Neuronal stem cell (in vitro differentiated cells): Measurements from ENCODE around the gene AFAP1.

Experiments used
- DNase-seq: peaks from one replicate; pipeline ENCODE4 v3.0.0-alpha.2; 2013; ENCODE audit warnings: low spot score
- H2AFZ ChIP-seq: one replicate; pipeline ENCODE4 v1.6.1; 2013; ENCODE audit warnings: mild to moderate bottlenecking, low read length, inconsistent platforms
- H2AK5ac ChIP-seq: 2 replicates; pipeline ENCODE4 v1.6.1; 2013; ENCODE audit warnings: low read depth, mild to moderate bottlenecking, inconsistent platforms, low read length, moderate library complexity, mixed read lengths
- H2BK120ac ChIP-seq: 2 replicates; pipeline ENCODE4 v1.6.1; 2013; ENCODE audit warnings: low read depth, mild to moderate bottlenecking, inconsistent platforms, low read length, moderate library complexity, mixed read lengths
- H2BK12ac ChIP-seq: one replicate; pipeline ENCODE4 v1.6.1; 2013; ENCODE audit warnings: low read length, inconsistent platforms
- H2BK15ac ChIP-seq: 2 replicates; pipeline ENCODE4 v1.6.1; 2013; ENCODE audit warnings: mild to moderate bottlenecking, low read length, inconsistent platforms, mixed read lengths
- H2BK5ac ChIP-seq: one replicate; pipeline ENCODE4 v1.6.1; 2013; ENCODE audit warnings: inconsistent platforms, mild to moderate bottlenecking, low read length, moderate library complexity
- H3K14ac ChIP-seq: one replicate; pipeline ENCODE4 v1.6.1; 2013; ENCODE audit warnings: low read length, inconsistent platforms
- H3K18ac ChIP-seq: 2 replicates; pipeline ENCODE4 v1.6.1; 2013; ENCODE audit warnings: low read length, inconsistent platforms
- H3K23ac ChIP-seq: 2 replicates; pipeline ENCODE4 v1.6.1; 2013; ENCODE audit warnings: low read depth, mild to moderate bottlenecking, mixed read lengths, low read length, inconsistent platforms; ENCODE audit not compliant: poor library complexity
- H3K27ac ChIP-seq: replicated peaks from 3 replicates; pipeline ENCODE4 v1.5.1; 2013; ENCODE audit warnings: low read length, inconsistent platforms
- H3K27me3 ChIP-seq, 3 experiments: 2 replicates each; pipeline ENCODE4 v1.6.1; 2013; ENCODE audit warnings: low read length in 3 of 3, mild to moderate bottlenecking in 2 of 3, inconsistent platforms in 1 of 3, low read depth in 1 of 3, mixed read lengths in 1 of 3, moderate library complexity in 1 of 3; ENCODE audit not compliant: control insufficient read depth in 3 of 3, insufficient read depth in 3 of 3
- H3K36me3 ChIP-seq, 2 donors: replicated peaks in 1 of 2; 2 replicates each; pipeline ENCODE4 v1.6.1; 2013; ENCODE audit warnings: low read length in 2 of 2; ENCODE audit not compliant: control insufficient read depth in 2 of 2, insufficient read depth in 2 of 2
- H3K4ac ChIP-seq: 2 replicates; pipeline ENCODE4 v1.6.1; 2013; ENCODE audit warnings: inconsistent platforms, mild to moderate bottlenecking, low read length, moderate library complexity
- H3K4me1 ChIP-seq, 2 donors: 1 replicate in 1 of 2; 2 replicates in 1 of 2; pipeline ENCODE4 v1.6.1; 2013; ENCODE audit warnings: low read length in 2 of 2, low read depth in 1 of 2; ENCODE audit not compliant: control insufficient read depth in 2 of 2, insufficient read depth in 1 of 2
- H3K4me2 ChIP-seq: one replicate; pipeline ENCODE4 v1.6.1; 2013; ENCODE audit warnings: mild to moderate bottlenecking, low read length, inconsistent platforms; ENCODE audit not compliant: insufficient read depth, poor library complexity, severe bottlenecking
- H3K4me3 ChIP-seq, 2 donors: 2 replicates each; pipeline ENCODE4 v1.5.1; 2013; ENCODE audit warnings: low read length in 2 of 2, mild to moderate bottlenecking in 2 of 2, inconsistent platforms in 1 of 2, moderate library complexity in 1 of 2
- H3K79me1 ChIP-seq: one replicate; pipeline ENCODE4 v1.6.1; 2013; ENCODE audit warnings: low read depth, mild to moderate bottlenecking, inconsistent platforms, low read length, moderate library complexity
- H3K9ac ChIP-seq: one replicate; pipeline ENCODE4 v1.6.1; 2013; ENCODE audit warnings: mild to moderate bottlenecking, low read depth, low read length, inconsistent platforms; ENCODE audit not compliant: poor library complexity
- H3K9me3 ChIP-seq, 2 donors: replicated peaks in 1 of 2; 2 replicates each; pipeline versions ENCODE3 to v1.6.1; 2013; ENCODE audit warnings: low read length in 2 of 2, mild to moderate bottlenecking in 2 of 2, inconsistent platforms in 1 of 2, low read depth in 1 of 2, mixed read lengths in 1 of 2, moderate library complexity in 1 of 2; ENCODE audit not compliant: control insufficient read depth in 2 of 2, insufficient read depth in 1 of 2
- H4K8ac ChIP-seq: one replicate; pipeline ENCODE4 v1.6.1; 2013; ENCODE audit warnings: low read depth, mild to moderate bottlenecking, inconsistent platforms, low read length, moderate library complexity
- H4K91ac ChIP-seq: one replicate; pipeline ENCODE4 v1.6.1; 2013; ENCODE audit warnings: low read length, low read depth, mild to moderate bottlenecking, inconsistent platforms; ENCODE audit not compliant: poor library complexity
- WGBS, 2 donors: extraction: QIAGEN DNeasy Blood & Tissue Kit; methylation state at CpG; one replicate each; pipeline ENCODE4 v1.1.7; 2013; ENCODE audit warnings: missing lambda C conversion rate in 2 of 2, mixed read lengths in 1 of 2; ENCODE audit not compliant: insufficient read length in 2 of 2, insufficient replicate concordance in 1 of 2; ENCODE audit errors: extremely low coverage in 2 of 2; 5-methylcytosine and 5-hydroxymethylcytosine counted together

Gene AFAP1

DNA sequence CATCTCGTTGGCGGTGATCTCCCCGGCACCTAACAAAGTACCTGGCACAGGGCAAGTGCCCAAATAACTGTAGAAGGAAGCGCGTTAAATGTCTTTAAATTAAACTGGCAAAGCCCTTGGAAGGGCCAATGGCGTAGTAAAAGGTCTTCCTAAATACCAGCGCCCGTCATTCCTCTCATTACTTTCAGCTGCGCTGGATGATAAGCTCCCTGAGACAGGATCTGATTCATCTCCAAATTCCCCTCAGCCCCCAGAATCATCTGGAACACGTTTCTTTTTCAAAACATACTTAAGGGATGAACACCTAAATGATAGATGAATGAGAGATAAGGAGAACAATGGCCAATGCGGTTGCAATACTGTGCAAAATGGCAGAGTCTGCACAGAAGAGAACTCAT is 95.1 kb downstream of the AFAP1 start:
- Histone ChIP-seq H4K91ac (no peak overlapping the region), H3K23ac (no peak overlapping the region), H3K14ac (no peak overlapping the region), H3K4me1 (peaks cover 0 to 4% of the 10 kb centered on the region in 2 donors), H2BK12ac (no peak overlapping the region), H3K4me2 (no peak overlapping the region), H2BK120ac (no peak overlapping the region), H2AK5ac (no peak overlapping the region), H3K4ac (no peak overlapping the region), H3K36me3 (peaks cover 0 to 8% of the 10 kb centered on the region in 2 donors), H3K27ac (no peak overlapping the region), H3K79me1 (no peaks in the 10 kb centered on the region), H4K8ac (no peak overlapping the region), H3K9me3 (no peaks in the 10 kb centered on the region), H2BK15ac (no peak overlapping the region), H3K27me3 (no peaks in the 10 kb centered on the region), H3K9ac (no peak overlapping the region), H2AFZ (no peak overlapping the region), H3K18ac (no peak overlapping the region), H3K4me3 (no peak overlapping the region), H2BK5ac (no peak overlapping the region)
- DNase-seq = no peak
- no CpG with 5 or more reads among the region's 11 CpGs for WGBS, 2 donors

DNA sequence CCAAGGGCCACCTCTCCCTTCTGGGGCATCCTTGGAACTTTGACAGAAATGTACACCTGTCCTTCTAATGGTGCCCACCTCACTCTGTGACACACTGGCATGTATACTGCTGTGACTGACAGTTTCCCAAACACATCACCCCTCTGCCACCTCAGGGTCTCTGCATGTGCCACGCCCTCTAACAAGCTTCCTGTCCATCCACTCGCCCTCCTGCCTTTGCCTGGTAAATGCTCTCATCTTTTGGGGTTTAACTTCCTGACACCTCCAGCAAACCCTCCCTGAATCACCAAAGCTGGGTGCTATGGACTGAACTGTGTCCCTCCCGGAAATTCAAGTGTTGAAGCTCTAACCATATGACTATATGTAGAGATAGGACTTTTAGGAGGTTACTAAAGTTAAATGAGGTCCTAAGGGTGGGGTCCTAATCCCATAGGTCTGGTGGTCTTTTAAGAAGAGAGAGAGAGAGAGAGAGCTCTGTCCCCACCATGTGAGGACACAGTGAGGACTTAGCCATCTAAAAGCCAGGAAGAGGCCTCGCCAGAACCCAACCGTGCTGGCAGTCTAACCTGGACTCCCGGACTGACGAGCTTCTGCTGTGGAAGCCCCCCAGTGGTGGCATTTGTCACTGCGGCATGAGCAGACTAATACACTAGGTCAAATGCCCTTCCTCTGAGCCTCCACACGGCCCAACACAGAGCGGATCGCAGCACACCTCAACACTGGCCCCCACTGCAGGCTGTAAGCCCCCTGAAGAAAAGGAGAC is 95.6 kb downstream of the AFAP1 start:
- H2BK5ac ChIP-seq = no peak overlapping the region
- no peak overlapping the region for H3K27ac ChIP-seq
- no peak overlapping the region for H4K8ac ChIP-seq
- H2AFZ ChIP-seq = no peak overlapping the region
- no peak overlapping the region for H3K9ac ChIP-seq
- no peak overlapping the region for H4K91ac ChIP-seq
- H3K18ac ChIP-seq = no peak overlapping the region
- no peaks in the 10 kb centered on the region for H3K27me3 ChIP-seq
- H2BK12ac ChIP-seq = no peak overlapping the region
- H3K79me1 ChIP-seq = no peaks in the 10 kb centered on the region
- no peak overlapping the region for H2AK5ac ChIP-seq
- no peak overlapping the region for H3K4me3 ChIP-seq
- no peak overlapping the region for H3K14ac ChIP-seq
- WGBS, 2 donors = no CpG with 5 or more reads among the region's 11 CpGs
- H3K4ac ChIP-seq = no peak overlapping the region
- no peak overlapping the region for H3K23ac ChIP-seq
- H3K4me2 ChIP-seq = no peak overlapping the region
- peaks cover 0 to 8% of the 10 kb centered on the region in 2 donors for H3K36me3 ChIP-seq
- H3K4me1 ChIP-seq = peaks cover 0 to 4% of the 10 kb centered on the region in 2 donors
- no peaks in the 10 kb centered on the region for H3K9me3 ChIP-seq
- peak; percentile 54 for DNase-seq
- no peak overlapping the region for H2BK120ac ChIP-seq
- H2BK15ac ChIP-seq = no peak overlapping the region

DNA sequence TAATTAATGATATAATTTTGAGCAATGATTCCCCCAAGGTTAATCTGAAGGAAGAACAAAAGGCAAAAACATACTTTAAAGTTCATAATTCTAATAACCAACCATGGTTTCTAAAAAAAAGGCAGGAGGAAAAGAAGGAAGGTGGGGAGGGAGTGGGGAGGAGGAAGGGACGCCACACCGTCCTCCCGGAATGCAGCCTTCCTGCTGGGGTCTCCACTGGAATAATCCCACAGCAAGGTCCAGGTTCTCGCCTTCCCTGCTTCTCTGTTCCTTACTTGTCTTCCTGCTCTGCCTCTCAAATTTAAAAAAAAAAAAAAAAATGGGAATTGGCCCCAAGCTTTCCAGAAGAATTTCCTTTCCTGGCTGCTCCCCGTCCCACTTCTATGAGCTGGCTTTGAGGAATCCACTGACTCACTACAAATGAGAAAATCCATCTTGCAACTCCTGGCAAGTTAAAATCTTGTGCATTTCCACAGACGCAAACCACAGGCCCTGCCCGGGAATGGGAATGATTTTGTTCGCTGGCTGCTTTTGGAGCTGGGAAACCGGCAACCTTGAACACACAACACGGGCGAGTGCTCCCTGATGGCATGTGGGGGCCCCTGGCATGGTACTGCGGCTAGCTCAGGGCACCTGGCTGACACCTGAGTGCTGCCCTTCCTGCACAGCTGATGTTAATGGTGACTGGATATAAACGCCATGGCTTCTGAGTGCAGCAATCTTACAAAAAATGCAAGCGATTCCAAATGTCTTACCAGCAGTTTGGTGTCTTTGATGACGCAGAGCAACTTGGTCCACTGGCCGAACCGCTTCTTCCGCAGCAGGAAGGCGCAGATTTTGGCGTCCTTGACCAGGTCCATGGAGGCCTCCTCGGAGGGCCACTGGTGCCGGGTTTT is 97.0 kb downstream of the AFAP1 start:
- DNase-seq = no peak
- H3K9ac ChIP-seq = no peak overlapping the region
- peaks cover 2 to 8% of the 10 kb centered on the region in 2 donors for H3K36me3 ChIP-seq
- H3K27ac ChIP-seq = no peak overlapping the region
- no peaks in the 10 kb centered on the region for H3K79me1 ChIP-seq
- no peak overlapping the region for H2BK15ac ChIP-seq
- no peak overlapping the region for H4K8ac ChIP-seq
- H4K91ac ChIP-seq = no peak overlapping the region
- no peak overlapping the region for H2AK5ac ChIP-seq
- no peak overlapping the region for H3K4me2 ChIP-seq
- no peak overlapping the region for H2BK12ac ChIP-seq
- H3K4me3 ChIP-seq = no peak overlapping the region
- no CpG with 5 or more reads among the region's 22 CpGs for WGBS, 2 donors
- H3K18ac ChIP-seq = no peak overlapping the region
- peaks cover 0 to 4% of the 10 kb centered on the region in 2 donors for H3K4me1 ChIP-seq
- no peak overlapping the region for H3K14ac ChIP-seq
- H3K27me3 ChIP-seq = no peaks in the 10 kb centered on the region
- H3K9me3 ChIP-seq = no peaks in the 10 kb centered on the region
- no peak overlapping the region for H2AFZ ChIP-seq
- H2BK120ac ChIP-seq = no peak overlapping the region
- no peak overlapping the region for H3K23ac ChIP-seq
- H2BK5ac ChIP-seq = no peak overlapping the region
- H3K4ac ChIP-seq = no peak overlapping the region

- Histone ChIP-seq H3K27me3 (no peaks in the 10 kb centered on the region), H3K18ac (no peak overlapping the region), H3K4me3 (no peak overlapping the region), H3K9me3 (no peaks in the 10 kb centered on the region), H2BK15ac (no peak overlapping the region), H3K4ac (no peak overlapping the region), H2AFZ (no peak overlapping the region), H4K91ac (no peak overlapping the region), H3K4me2 (no peak overlapping the region), H3K9ac (no peak overlapping the region), H3K4me1 (peaks cover 0 to 4% of the 10 kb centered on the region in 2 donors), H3K14ac (no peak overlapping the region), H3K36me3 (peaks cover 2 to 11% of the 10 kb centered on the region in 2 donors), H3K27ac (no peak overlapping the region), H2AK5ac (no peak overlapping the region), H3K79me1 (no peaks in the 10 kb centered on the region), H2BK5ac (no peak overlapping the region), H4K8ac (no peak overlapping the region), H2BK120ac (no peak overlapping the region), H3K23ac (no peak overlapping the region), H2BK12ac (no peak overlapping the region)
- no CpG with 5 or more reads among the region's 2 CpGs for WGBS, 2 donors
- DNase-seq = no peak
These were observed 97.8 kb downstream of the AFAP1 start for GRCh38 chr4:7841894-7842293.
